GM23338 (cell line): ENCODE data around the gene TRABD. TPM values are rescaled to one million over a fixed set of nuclear protein-coding genes. Genes with fewer than 3 reads are reported as not detected.
A peak's percentile ranks its signal among the peaks of the same experiment; 100 is the strongest.

ENCODE experiments used
- ATAC-seq: fragments of 200-7000 bp; cut with Tn5 transposase; 3 replicates; pipeline ENCODE4 v1.9.1; 2020
- DNase-seq: peaks from one replicate; pipeline ENCODE4 v3.0.0-alpha.2; 2015; ENCODE audit warnings: low spot score
- H2AFZ ChIP-seq: fragments of 200-600 bp; sonication (generic); 2 replicates; pipeline ENCODE4 v1.8.0; 2016; ENCODE audit warnings: antibody characterized with exemption, mild to moderate bottlenecking, moderate library complexity
- H3F3A ChIP-seq: fragments of 200-600 bp; sonication (generic); replicated peaks from 2 replicates; pipeline ENCODE4 v1.8.0; 2017; ENCODE audit warnings: antibody characterized with exemption, mixed run types, low read depth
- H3K27ac ChIP-seq: fragments of 200-600 bp; sonication (generic); 2 replicates; pipeline ENCODE4 v1.6.1; 2016; ENCODE audit warnings: low read depth
- H3K27me3 ChIP-seq: fragments of 200-600 bp; sonication (generic); 2 replicates; pipeline ENCODE4 v1.8.0; 2016; ENCODE audit warnings: mild to moderate bottlenecking, mixed run types, moderate library complexity; ENCODE audit not compliant: insufficient read depth
- H3K36me3 ChIP-seq: fragments of 200-600 bp; sonication (generic); 2 replicates; pipeline ENCODE4 v1.8.0; 2016; ENCODE audit warnings: mild to moderate bottlenecking; ENCODE audit not compliant: insufficient read depth
- H3K4me1 ChIP-seq: fragments of 200-600 bp; sonication (generic); 2 replicates; pipeline ENCODE4 v1.8.0; 2016; ENCODE audit warnings: mild to moderate bottlenecking, moderate library complexity; ENCODE audit not compliant: insufficient read depth
- H3K4me2 ChIP-seq: fragments of 200-600 bp; sonication (generic); 2 replicates; pipeline ENCODE4 v1.7.1; 2017; ENCODE audit warnings: mixed run types
- H3K4me3 ChIP-seq: fragments of 200-600 bp; sonication (generic); 2 replicates; pipeline ENCODE4 v1.6.1; 2016; ENCODE audit warnings: mixed run types
- H3K79me2 ChIP-seq: fragments of 200-600 bp; sonication (generic); replicated peaks from 2 replicates; pipeline ENCODE4 v1.8.0; 2017; ENCODE audit warnings: mild to moderate bottlenecking; ENCODE audit not compliant: insufficient read depth
- H3K9me2 ChIP-seq: fragments of 200-600 bp; sonication (generic); 2 replicates; pipeline ENCODE4 v1.8.0; 2017; ENCODE audit not compliant: insufficient read depth
- H4K20me1 ChIP-seq: fragments of 200-600 bp; sonication (generic); replicated peaks from 2 replicates; pipeline ENCODE4 v1.8.0; 2017; ENCODE audit warnings: mild to moderate bottlenecking; ENCODE audit not compliant: insufficient read depth
- H3K27ac Mint-ChIP-seq: 2 replicates; pipeline ENCODE4 v1.8.0; 2020; ENCODE audit warnings: inconsistent platforms, mild to moderate bottlenecking, moderate library complexity, mixed read lengths
- H3K27me3 Mint-ChIP-seq: 3 replicates; pipeline ENCODE4 v1.8.0; 2022; ENCODE audit warnings: low read depth, mild to moderate bottlenecking, moderate library complexity, mixed read lengths, inconsistent platforms; ENCODE audit not compliant: insufficient read depth, poor library complexity
- H3K36me3 Mint-ChIP-seq: 3 replicates; pipeline ENCODE4 v1.8.0; 2021; ENCODE audit warnings: low read depth, mild to moderate bottlenecking, inconsistent platforms, moderate library complexity, mixed read lengths
- H3K4me1 Mint-ChIP-seq: 3 replicates; pipeline ENCODE4 v1.8.0; 2020; ENCODE audit warnings: mild to moderate bottlenecking, inconsistent platforms, mixed read lengths
- H3K4me3 Mint-ChIP-seq: 3 replicates; pipeline ENCODE4 v1.8.0; 2021; ENCODE audit warnings: moderate library complexity, mild to moderate bottlenecking, inconsistent platforms, mixed read lengths
- H3K9me3 Mint-ChIP-seq: 3 replicates; pipeline ENCODE4 v1.8.0; 2020; ENCODE audit warnings: moderate library complexity, mild to moderate bottlenecking, inconsistent platforms, mixed read lengths
- EZH2 ChIP-seq: fragments of 200-600 bp; sonication (generic); IDR thresholded peaks from one replicate; pipeline ENCODE4 v1.8.0; 2017; ENCODE audit warnings: antibody characterized with exemption, mild to moderate bottlenecking, low read depth; ENCODE audit not compliant: unreplicated experiment
- JUNB ChIP-seq: IDR thresholded peaks from one replicate; pipeline ENCODE4 v1.6.1; 2016; ENCODE audit warnings: antibody characterized with exemption; ENCODE audit not compliant: unreplicated experiment
- POLR2AphosphoS5 ChIP-seq: IDR thresholded peaks from 2 replicates; pipeline ENCODE4 v1.6.1; 2016; ENCODE audit warnings: antibody characterized with exemption, low read depth
- ZNF114 ChIP-seq: fragments of 250-450 bp; sonication (Bioruptor Pico); IDR thresholded peaks from 2 replicates; pipeline ENCODE4 v1.5.0; 2020; ENCODE audit warnings: mild to moderate bottlenecking, moderate library complexity
- polyA plus RNA-seq: library from polyadenylated mRNA; unstranded; fragments of >200 nt; fragmentation: Nextera tagmentation; extraction: Ambion mirVana; gene quantifications from 2 replicates; pipeline ENCODE4 v1.2.1, GENCODE V29; 2016
- total RNA-seq: library from RNA; depleted of rRNA; stranded (reverse); fragments of >200 nt; shearing (Covaris generic); gene quantifications from 2 replicates; pipeline ENCODE4 v1.2.3, GENCODE V29; 2014
- TF ChIP-seq, protein P1 (sequence below), 2 experiments: fragments of 200-600 bp in 1 of 2; sonication (generic) in 1 of 2; conservative IDR thresholded peaks; 2 replicates each; pipeline versions ENCODE4 v1.5.1 to v1.6.1; 2016 to 2017; ENCODE audit warnings: antibody characterized with exemption in 2 of 2, low read depth in 2 of 2, mild to moderate bottlenecking in 2 of 2, moderate library complexity in 1 of 2
- TF ChIP-seq, protein P2 (sequence below): IDR thresholded peaks from 2 replicates; pipeline ENCODE4 v1.6.1; 2016; ENCODE audit warnings: antibody characterized with exemption

TRABD gene
- total and polyA plus RNA-seq, 2 experiments from 2014 or later = 44.1 to 66.1 TPM

DNA sequence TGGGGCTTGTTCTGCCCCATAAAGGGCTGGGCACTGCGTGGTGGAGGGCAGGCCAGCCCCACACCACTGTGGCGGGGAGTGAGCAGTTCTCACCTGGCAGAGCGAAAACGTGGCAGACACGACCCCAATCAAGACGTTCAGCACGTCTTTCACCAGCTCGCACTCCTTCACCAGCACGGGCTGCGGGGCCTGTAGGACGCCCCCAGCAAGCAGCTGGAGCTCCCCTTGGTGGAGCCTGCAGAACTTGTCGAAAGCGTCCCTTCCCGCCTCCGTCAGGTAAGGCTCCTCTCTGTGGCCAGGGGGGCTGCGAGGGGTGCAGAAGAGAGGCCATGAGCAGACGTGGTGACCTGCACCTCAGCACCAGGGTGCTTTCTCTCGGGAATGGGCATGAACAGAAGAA, 47.5 kb downstream of the TRABD start:
- peaks cover 8% of the 10 kb centered on the region for H3K27me3 Mint-ChIP-seq
- Histone ChIP-seq H2AFZ (no peak overlapping the region), H3K9me2 (no peaks in the 10 kb centered on the region), H3K4me3 (no peak overlapping the region), H3K27me3 (no peaks in the 10 kb centered on the region), H3K27ac (no peak overlapping the region), H3K4me2 (no peak overlapping the region), H4K20me1 (peaks cover 4% of the 10 kb centered on the region), H3K4me1 (no peaks in the 10 kb centered on the region), H3K79me2 (peaks cover 21% of the 10 kb centered on the region), H3K36me3 (no peaks in the 10 kb centered on the region), H3F3A (0 out of 2 replicates have a peak, but pooled peaks cover 5% of the 10 kb centered on the region)
- no peak for ATAC-seq
- peaks cover 7% of the 10 kb centered on the region for H3K4me1 Mint-ChIP-seq
- TF ChIP-seq, protein P1, sequence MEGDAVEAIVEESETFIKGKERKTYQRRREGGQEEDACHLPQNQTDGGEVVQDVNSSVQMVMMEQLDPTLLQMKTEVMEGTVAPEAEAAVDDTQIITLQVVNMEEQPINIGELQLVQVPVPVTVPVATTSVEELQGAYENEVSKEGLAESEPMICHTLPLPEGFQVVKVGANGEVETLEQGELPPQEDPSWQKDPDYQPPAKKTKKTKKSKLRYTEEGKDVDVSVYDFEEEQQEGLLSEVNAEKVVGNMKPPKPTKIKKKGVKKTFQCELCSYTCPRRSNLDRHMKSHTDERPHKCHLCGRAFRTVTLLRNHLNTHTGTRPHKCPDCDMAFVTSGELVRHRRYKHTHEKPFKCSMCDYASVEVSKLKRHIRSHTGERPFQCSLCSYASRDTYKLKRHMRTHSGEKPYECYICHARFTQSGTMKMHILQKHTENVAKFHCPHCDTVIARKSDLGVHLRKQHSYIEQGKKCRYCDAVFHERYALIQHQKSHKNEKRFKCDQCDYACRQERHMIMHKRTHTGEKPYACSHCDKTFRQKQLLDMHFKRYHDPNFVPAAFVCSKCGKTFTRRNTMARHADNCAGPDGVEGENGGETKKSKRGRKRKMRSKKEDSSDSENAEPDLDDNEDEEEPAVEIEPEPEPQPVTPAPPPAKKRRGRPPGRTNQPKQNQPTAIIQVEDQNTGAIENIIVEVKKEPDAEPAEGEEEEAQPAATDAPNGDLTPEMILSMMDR (conservative IDR thresholded peaks at IDR 0.05; ENCODE audit: low read depth in 2 of 2) = no peak
- TF ChIP-seq EZH2 (no peak), POLR2AphosphoS5 (no peak), JUNB (no peak), ZNF114 (CRISPR knock-in tag) (no peak)
- TF ChIP-seq, protein P2, sequence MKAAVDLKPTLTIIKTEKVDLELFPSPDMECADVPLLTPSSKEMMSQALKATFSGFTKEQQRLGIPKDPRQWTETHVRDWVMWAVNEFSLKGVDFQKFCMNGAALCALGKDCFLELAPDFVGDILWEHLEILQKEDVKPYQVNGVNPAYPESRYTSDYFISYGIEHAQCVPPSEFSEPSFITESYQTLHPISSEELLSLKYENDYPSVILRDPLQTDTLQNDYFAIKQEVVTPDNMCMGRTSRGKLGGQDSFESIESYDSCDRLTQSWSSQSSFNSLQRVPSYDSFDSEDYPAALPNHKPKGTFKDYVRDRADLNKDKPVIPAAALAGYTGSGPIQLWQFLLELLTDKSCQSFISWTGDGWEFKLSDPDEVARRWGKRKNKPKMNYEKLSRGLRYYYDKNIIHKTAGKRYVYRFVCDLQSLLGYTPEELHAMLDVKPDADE = no peak
- peaks cover 16% of the 10 kb centered on the region for H3K36me3 Mint-ChIP-seq
- peaks cover 8% of the 10 kb centered on the region; the same call in 2 of the 3 replicates for H3K9me3 Mint-ChIP-seq
- H3K4me3 Mint-ChIP-seq = no peak overlapping the region; the same call in 2 of the 3 replicates
- no peak overlapping the region for H3K27ac Mint-ChIP-seq
- DNase-seq = no peak

DNA sequence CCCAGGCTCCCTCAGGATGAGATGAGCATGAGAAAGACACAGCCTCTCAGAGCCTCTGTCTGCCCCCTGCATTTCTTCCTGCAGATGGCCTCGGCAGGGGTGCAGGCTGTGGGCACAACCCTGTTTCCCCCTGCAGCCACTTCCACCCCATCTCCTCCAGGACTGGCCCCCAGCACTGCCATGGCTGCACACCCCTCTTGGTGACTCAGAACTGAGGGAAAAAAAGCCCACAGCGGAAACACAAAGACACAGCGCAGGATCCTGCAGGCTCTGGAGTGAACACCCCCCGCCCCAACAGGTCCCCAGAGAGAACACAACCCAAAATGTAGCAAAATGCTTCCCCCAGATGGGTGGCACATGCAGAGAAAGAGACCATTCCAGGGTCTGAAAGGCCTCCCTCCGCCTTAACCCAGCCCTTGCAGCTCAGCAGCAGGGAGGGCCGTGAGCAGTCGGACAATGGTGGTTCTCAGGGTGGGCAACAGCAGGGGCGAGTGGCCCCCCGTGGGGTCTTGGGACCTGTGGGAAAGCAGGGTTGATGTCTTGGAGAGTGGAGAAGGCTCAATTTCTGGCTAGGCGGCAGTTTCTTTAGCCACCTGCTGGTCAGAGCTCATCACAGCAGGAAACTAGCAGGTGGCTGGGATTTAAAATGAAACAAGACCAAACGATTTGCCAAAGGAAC, 51.2 kb downstream of the TRABD start:
- DNase-seq (peak; percentile 61), ATAC-seq (peak; percentile 51)
- Histone ChIP-seq H3K4me3 (no peak overlapping the region), H3K27me3 (no peaks in the 10 kb centered on the region), H3K36me3 (no peaks in the 10 kb centered on the region), H3K9me2 (no peaks in the 10 kb centered on the region), H3F3A (0 out of 2 replicates have a peak, but pooled peaks cover 5% of the 10 kb centered on the region), H4K20me1 (peaks cover 6% of the 10 kb centered on the region; the same call in 1 of the 2 replicates), H2AFZ (no peak overlapping the region), H3K4me1 (no peaks in the 10 kb centered on the region), H3K4me2 (no peak overlapping the region), H3K27ac (no peak overlapping the region), H3K79me2 (peaks cover 33% of the 10 kb centered on the region)
- H3K9me3 Mint-ChIP-seq = peaks cover 8% of the 10 kb centered on the region; the same call in 2 of the 3 replicates
- peaks cover 7% of the 10 kb centered on the region for H3K4me1 Mint-ChIP-seq
- H3K27me3 Mint-ChIP-seq = peaks cover 10% of the 10 kb centered on the region
- no peak overlapping the region; the same call in 1 of the 2 replicates for H3K27ac Mint-ChIP-seq
- TF ChIP-seq, protein P1 (conservative IDR thresholded peaks at IDR 0.05; ENCODE audit: low read depth in 2 of 2) = peak; percentile 52 to 55
- TF ChIP-seq POLR2AphosphoS5 = no peak
- H3K36me3 Mint-ChIP-seq = peaks cover 16% of the 10 kb centered on the region
- H3K4me3 Mint-ChIP-seq = no peak overlapping the region
